HFF-Myc (cell line): ENCODE data around the gene ANKRD18A.
"Not testable (repeated sequence)": the region's sequence is repeated elsewhere in the genome, so short reads cannot be mapped to it uniquely, and the experiment has no call there.

Experiments
- DNase-seq: peaks from one replicate; pipeline ENCODE4 v3.0.0-alpha.2; 2011; ENCODE audit warnings: low read depth; ENCODE audit errors: extremely low read depth
- H3K4me3 ChIP-seq: replicated peaks from 2 replicates; pipeline ENCODE4 v1.5.1; 2011; ENCODE audit warnings: low read depth, mild to moderate bottlenecking, control low read depth, low read length
- CTCF ChIP-seq: IDR thresholded peaks from 2 replicates; pipeline ENCODE4 v1.5.1; 2012; ENCODE audit warnings: mild to moderate bottlenecking, low read depth, low read length, control low read depth; ENCODE audit errors: missing control alignments

The ANKRD18A gene

GRCh38 chr9:38629511-38629910 lies 9.1 kb upstream of the ANKRD18A start:
- TF ChIP-seq CTCF, result no peak
- H3K4me3 ChIP-seq, result no peak overlapping the region
- no peak for DNase-seq

- DNase-seq, result no peak
Observed at GRCh38 chr9:38626006-38626405, 5.6 kb upstream of the ANKRD18A start.

GRCh38 chr9:38622951-38623350 lies 2.6 kb upstream of the ANKRD18A start:
- DNase-seq, result no peak
- no peak overlapping the region for H3K4me3 ChIP-seq
- TF ChIP-seq CTCF, result no peak

More at GRCh38 chr9:38626006-38626405, 5.6 kb upstream of the ANKRD18A start:
- TF ChIP-seq CTCF, result no peak
- H3K4me3 ChIP-seq, result no peak overlapping the region

- no peak overlapping the region for H3K4me3 ChIP-seq
- TF ChIP-seq CTCF, result no peak
- no peak for DNase-seq
Observed at GRCh38 chr9:38622288-38622674, 1.9 kb upstream of the ANKRD18A start.

- H3K4me3 ChIP-seq, result no peak overlapping the region
- no peak for DNase-seq
Observed at GRCh38 chr9:38621434-38622287, 1.3 kb upstream of the ANKRD18A start.

GRCh38 chr9:38619556-38620447 lies 594 bp downstream of the ANKRD18A start:
- DNase-seq, result no peak
- H3K4me3 ChIP-seq, result peak overlapping the region; percentile 23
- TF ChIP-seq CTCF, result no peak

More at GRCh38 chr9:38621434-38622287, 1.3 kb upstream of the ANKRD18A start:
- no peak for TF ChIP-seq CTCF

GRCh38 chr9:38598029-38598745 lies 22.2 kb downstream of the ANKRD18A start:
- H3K4me3 ChIP-seq, DNase-seq: not testable (repeated sequence)

- not testable (repeated sequence) for DNase-seq, H3K4me3 ChIP-seq
Observed at GRCh38 chr9:38595117-38595516, 25.3 kb downstream of the ANKRD18A start.

- DNase-seq, H3K4me3 ChIP-seq: not testable (repeated sequence)
Observed at GRCh38 chr9:38591346-38592063, 28.9 kb downstream of the ANKRD18A start.
